ENCODE measurements around the gene PLXNA3. TPM values are rescaled to one million over a fixed set of nuclear protein-coding genes. Genes with fewer than 3 reads are reported as not detected.
A peak's percentile ranks its signal among the peaks of the same experiment; 100 is the strongest.

PLXNA3 gene
- polyA plus RNA-seq, 3 donors: 0.02 to 10.9 TPM; not detected in 1

DNA sequence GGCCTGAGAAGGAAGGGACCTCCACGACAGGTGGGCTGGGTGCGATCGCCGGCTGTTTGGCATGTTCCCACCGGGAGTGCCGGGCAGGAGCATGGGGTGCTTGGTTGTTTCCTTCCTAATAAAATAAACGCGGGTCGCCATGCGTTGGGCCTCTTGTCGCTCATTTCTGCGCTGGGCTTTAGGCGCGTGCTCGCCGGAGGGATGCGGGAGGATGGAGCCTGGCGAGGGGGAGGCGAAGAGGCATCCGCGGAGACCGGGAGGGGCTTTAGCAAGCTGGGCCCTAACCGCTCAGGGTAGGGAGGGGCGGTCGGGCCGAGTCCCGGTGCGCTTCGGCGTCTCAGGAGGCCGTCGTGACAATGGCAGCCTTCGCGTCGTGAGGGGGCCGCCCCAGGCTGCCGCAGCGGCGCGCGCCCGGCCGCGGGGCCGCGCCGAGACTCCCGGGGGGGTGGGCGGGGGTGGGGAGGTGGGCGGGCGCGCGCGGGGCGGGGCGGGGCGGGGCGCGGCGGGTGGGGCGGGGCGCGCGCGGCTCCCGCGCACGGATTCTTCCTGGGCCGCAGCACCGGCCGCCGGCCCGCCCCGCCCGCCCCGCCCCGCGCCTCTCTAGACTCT lies 21.6 kb upstream of the PLXNA3 start:
- Histone ChIP-seq H3K36me3 (replicated peaks in 1 of 2; ENCODE audit: control insufficient read depth in 1 of 2, insufficient read depth in 2 of 2, low read length in 2 of 2) (peaks cover 57 to 60% of the 10 kb centered on the region in 2 donors), H3K4me2 (replicated peaks; ENCODE audit: extremely low read depth, low read length, poor library complexity, severe bottlenecking) (peak overlapping the region; percentile 75), H3K27ac (ENCODE audit: low read depth in 1 of 2, low read length in 2 of 2) (peak overlapping the region; percentile 44 to 66), H3K4me1 (ENCODE audit: control insufficient read depth in 1 of 2, insufficient read depth in 2 of 2, low read length in 2 of 2) (peaks cover 22 to 31% of the 10 kb centered on the region in 2 donors), H2AFZ (ENCODE audit: insufficient read depth, low read depth, low read length, poor library complexity, severe bottlenecking) (no peak overlapping the region), H3K9me3 (replicated peaks in 1 of 2; ENCODE audit: control insufficient read depth in 1 of 2, insufficient read depth in 1 of 2, low read length in 2 of 2) (peaks cover 0 to 5% of the 10 kb centered on the region in 2 donors), H3K27me3 (ENCODE audit: control insufficient read depth in 2 of 2, insufficient read depth in 2 of 2, low read length in 2 of 2) (no peaks in the 10 kb centered on the region), H3K9ac (ENCODE audit: insufficient read depth, low read length, poor library complexity, severe bottlenecking) (peak overlapping the region; percentile 60), H3K4me3 (replicated peaks in 1 of 3; ENCODE audit: low read depth in 2 of 3, low read length in 3 of 3) (peak overlapping the region; percentile 7 to 75 (median 34)), H3K79me2 (ENCODE audit: insufficient read depth, low read length) (peaks cover 49% of the 10 kb centered on the region), H4K20me1 (ENCODE audit: insufficient read depth, low read length) (peaks cover 15% of the 10 kb centered on the region)
- peak; percentile 16 to 61 (median 26) for DNase-seq
- peaks cover 56 to 72% of the 10 kb centered on the region in 2 donors for H3K36me3 Mint-ChIP-seq
- H3K4me1 Mint-ChIP-seq: peaks cover 26% of the 10 kb centered on the region
- peaks cover 0 to 17% (median 11%) of the 10 kb centered on the region in 7 donors for H3K9me3 Mint-ChIP-seq
- H3K27me3 Mint-ChIP-seq (ENCODE audit: low read depth in 3 of 3): peaks cover 0 to 15% (median 0%) of the 10 kb centered on the region in 3 donors
- TF ChIP-seq, protein P1, sequence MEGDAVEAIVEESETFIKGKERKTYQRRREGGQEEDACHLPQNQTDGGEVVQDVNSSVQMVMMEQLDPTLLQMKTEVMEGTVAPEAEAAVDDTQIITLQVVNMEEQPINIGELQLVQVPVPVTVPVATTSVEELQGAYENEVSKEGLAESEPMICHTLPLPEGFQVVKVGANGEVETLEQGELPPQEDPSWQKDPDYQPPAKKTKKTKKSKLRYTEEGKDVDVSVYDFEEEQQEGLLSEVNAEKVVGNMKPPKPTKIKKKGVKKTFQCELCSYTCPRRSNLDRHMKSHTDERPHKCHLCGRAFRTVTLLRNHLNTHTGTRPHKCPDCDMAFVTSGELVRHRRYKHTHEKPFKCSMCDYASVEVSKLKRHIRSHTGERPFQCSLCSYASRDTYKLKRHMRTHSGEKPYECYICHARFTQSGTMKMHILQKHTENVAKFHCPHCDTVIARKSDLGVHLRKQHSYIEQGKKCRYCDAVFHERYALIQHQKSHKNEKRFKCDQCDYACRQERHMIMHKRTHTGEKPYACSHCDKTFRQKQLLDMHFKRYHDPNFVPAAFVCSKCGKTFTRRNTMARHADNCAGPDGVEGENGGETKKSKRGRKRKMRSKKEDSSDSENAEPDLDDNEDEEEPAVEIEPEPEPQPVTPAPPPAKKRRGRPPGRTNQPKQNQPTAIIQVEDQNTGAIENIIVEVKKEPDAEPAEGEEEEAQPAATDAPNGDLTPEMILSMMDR (IDR thresholded peaks at IDR 0.05): no peak
- peak overlapping the region; percentile 72 to 89 (median 80) for H3K27ac Mint-ChIP-seq
- WGBS (ENCODE audit: insufficient coverage): 3% methylated on average over 30 of the region's 78 CpGs
- peak overlapping the region; percentile 53 to 73 for H3K4me3 Mint-ChIP-seq
- intact Hi-C loops (cut with micrococcal nuclease): loop anchor here in 1 of 2 donors (5.0 kb wide), 1 partner anchor 34 kb away; no protein-coding TSS in a partner anchor

DNA sequence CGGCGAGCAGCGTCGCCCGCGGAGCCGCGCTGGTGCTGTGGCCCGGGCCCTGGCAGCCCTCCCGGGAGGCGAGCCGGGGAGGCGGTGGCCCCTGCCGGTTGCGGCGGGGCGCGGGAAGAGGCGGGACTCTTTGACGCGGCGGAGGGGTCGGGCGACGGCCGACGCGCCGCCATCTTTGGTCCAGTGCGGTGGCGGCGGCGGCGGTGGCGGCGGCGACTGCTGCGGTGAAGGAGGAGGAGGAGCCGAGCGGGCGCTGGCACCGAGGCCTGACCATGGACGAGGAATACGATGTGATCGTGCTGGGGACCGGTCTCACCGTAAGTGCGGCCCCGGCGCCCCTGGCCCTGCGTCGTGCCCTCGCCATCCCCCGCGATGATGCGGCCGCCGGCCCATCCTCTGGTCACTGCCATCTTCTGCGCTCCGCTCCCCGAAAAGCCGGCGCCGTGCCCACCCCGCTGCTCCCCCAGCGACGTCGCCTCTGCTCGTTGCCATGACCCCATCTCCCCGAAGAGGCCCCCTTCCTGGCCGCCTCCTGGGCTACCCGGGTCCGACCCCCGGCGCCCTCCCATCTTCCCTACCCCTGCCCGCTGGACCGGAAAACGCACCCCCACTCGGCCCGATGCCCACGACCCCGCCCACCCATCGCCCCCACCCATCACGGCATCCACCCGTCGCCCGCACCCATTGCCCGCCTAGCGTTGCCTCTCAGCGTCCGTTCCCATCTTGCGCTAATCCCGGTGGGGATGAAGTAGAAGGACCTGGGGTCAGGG lies 20.9 kb upstream of the PLXNA3 start, which contains the start of gene GDI1:
GDI1 (plus strand) TSS at position 172 of the 770 bp plus-strand sequence; CDS start at position 273, 101 bp downstream.
- peaks cover 16 to 24% of the 10 kb centered on the region in 2 donors for H3K4me1 ChIP-seq (ENCODE audit: control insufficient read depth in 1 of 2, insufficient read depth in 2 of 2, low read length in 2 of 2)
- H3K27me3 Mint-ChIP-seq (ENCODE audit: low read depth in 3 of 3): peaks cover 0 to 15% (median 0%) of the 10 kb centered on the region in 3 donors
- WGBS (ENCODE audit: insufficient coverage): under 1% methylated on average over 59 of the region's 93 CpGs
- peaks cover 15% of the 10 kb centered on the region for H4K20me1 ChIP-seq (ENCODE audit: insufficient read depth, low read length)
- H3K36me3 Mint-ChIP-seq: peaks cover 60 to 76% of the 10 kb centered on the region in 2 donors
- peak within 1 kb of the TSS; percentile 44 to 66 for H3K27ac ChIP-seq (ENCODE audit: low read depth in 1 of 2, low read length in 2 of 2)
- peak within 1 kb of the TSS; percentile 53 to 75 (median 55) for H3K4me3 ChIP-seq (replicated peaks in 1 of 3; ENCODE audit: low read depth in 2 of 3, low read length in 3 of 3)
- peak within 1 kb of the TSS; percentile 85 to 86 for H3K4me3 Mint-ChIP-seq
- peak within 1 kb of the TSS; percentile 75 for H3K4me2 ChIP-seq (replicated peaks; ENCODE audit: extremely low read depth, low read length, poor library complexity, severe bottlenecking)
- peaks cover 42% of the 10 kb centered on the region for H3K79me2 ChIP-seq (ENCODE audit: insufficient read depth, low read length)
- peak within 1 kb of the TSS; percentile 60 for H3K9ac ChIP-seq (ENCODE audit: insufficient read depth, low read length, poor library complexity, severe bottlenecking)
- peaks cover 0 to 5% of the 10 kb centered on the region in 2 donors for H3K9me3 ChIP-seq (replicated peaks in 1 of 2; ENCODE audit: control insufficient read depth in 1 of 2, insufficient read depth in 1 of 2, low read length in 2 of 2)
- H3K27ac Mint-ChIP-seq: peak within 1 kb of the TSS; percentile 77 to 89 (median 80)
- no peak within 1 kb of the TSS for H2AFZ ChIP-seq (ENCODE audit: insufficient read depth, low read depth, low read length, poor library complexity, severe bottlenecking)
- intact Hi-C loops (cut with micrococcal nuclease): loop anchor here in 1 of 2 donors (5.0 kb wide), 1 partner anchor 35 kb away; no protein-coding TSS in a partner anchor
- DNase-seq: peak; percentile 33 to 63 (median 44)
- TF ChIP-seq, protein P1 (IDR thresholded peaks at IDR 0.05): no peak
- H3K27me3 ChIP-seq (ENCODE audit: control insufficient read depth in 2 of 2, insufficient read depth in 2 of 2, low read length in 2 of 2): no peaks in the 10 kb centered on the region
- peaks cover 20% of the 10 kb centered on the region for H3K4me1 Mint-ChIP-seq
- H3K36me3 ChIP-seq (replicated peaks in 1 of 2; ENCODE audit: control insufficient read depth in 1 of 2, insufficient read depth in 2 of 2, low read length in 2 of 2): peaks cover 60 to 66% of the 10 kb centered on the region in 2 donors
- H3K9me3 Mint-ChIP-seq: peaks cover 0 to 17% (median 11%) of the 10 kb centered on the region in 7 donors

All from CD14-positive monocyte (primary cell).